HepG2 (cell line): ENCODE measurements around the gene FLVCR1. TPM values are rescaled to one million over a fixed set of nuclear protein-coding genes. Genes with fewer than 3 reads are reported as not detected.

ENCODE experiments used
- CEBPG ChIP-seq: IDR thresholded peaks from 2 replicates; pipeline ENCODE4 v1.6.1; 2016
- FOXP1 ChIP-seq, 2 experiments: fragments of 450-650 bp in 1 of 2; IDR thresholded peaks; 2 replicates each; pipeline ENCODE4 v1.6.1; 2017 to 2018; ENCODE audit warnings: antibody characterized with exemption in 1 of 2
- HMG20A ChIP-seq: IDR thresholded peaks from 2 replicates; pipeline ENCODE4 v1.6.1; 2016; ENCODE audit warnings: borderline replicate concordance
- NFATC3 ChIP-seq: sonication (generic); formaldehyde crosslinking; IDR thresholded peaks from 2 replicates; pipeline ENCODE4 v1.5.1; 2020; ENCODE audit warnings: mild to moderate bottlenecking, missing genetic modification reagents
- ONECUT2 ChIP-seq: sonication (generic); formaldehyde crosslinking; IDR thresholded peaks from 2 replicates; pipeline ENCODE4 v1.4.0; 2020; ENCODE audit warnings: missing genetic modification reagents
- PCBP2 ChIP-seq: fragments of 200-400 bp; formaldehyde crosslinking; optimal IDR thresholded peaks from 2 replicates; pipeline ENCODE3; 2018; ENCODE audit warnings: low read length, low read depth; ENCODE audit not compliant: poor library complexity, severe bottlenecking
- PHF21A ChIP-seq: sonication (generic); formaldehyde crosslinking; IDR thresholded peaks from 2 replicates; pipeline ENCODE4 v1.5.0; 2020; ENCODE audit warnings: mild to moderate bottlenecking, missing genetic modification reagents
- RFXAP ChIP-seq: sonication (generic); formaldehyde crosslinking; IDR thresholded peaks from 2 replicates; pipeline ENCODE4 v1.4.0; 2020; ENCODE audit warnings: missing genetic modification reagents, borderline replicate concordance
- STAT5B ChIP-seq: sonication (generic); formaldehyde crosslinking; IDR thresholded peaks from 2 replicates; pipeline ENCODE4 v1.4.0; 2020; ENCODE audit warnings: missing genetic modification reagents
- ZBTB20 ChIP-seq: sonication (generic); formaldehyde crosslinking; IDR thresholded peaks from 2 replicates; pipeline ENCODE4 v1.8.1; 2023; ENCODE audit warnings: missing genetic modification reagents, low read depth, mild to moderate bottlenecking, borderline replicate concordance
- ZNF234 ChIP-seq: sonication (generic); formaldehyde crosslinking; conservative IDR thresholded peaks from 2 replicates; pipeline ENCODE4 v1.5.1; 2020; ENCODE audit warnings: mild to moderate bottlenecking, missing genetic modification reagents
- ZNF282 ChIP-seq: fragments of 450-650 bp; IDR thresholded peaks from 2 replicates; pipeline ENCODE4 v1.6.1; 2018; ENCODE audit not compliant: partially characterized antibody
- ZNF292 ChIP-seq: sonication (generic); formaldehyde crosslinking; IDR thresholded peaks from 2 replicates; pipeline ENCODE4 v1.8.1; 2022; ENCODE audit warnings: mild to moderate bottlenecking, low read depth, missing genetic modification reagents, borderline replicate concordance
- ZNF619 ChIP-seq: sonication (generic); formaldehyde crosslinking; IDR thresholded peaks from 2 replicates; pipeline ENCODE4 v1.4.0; 2020; ENCODE audit warnings: mild to moderate bottlenecking, missing genetic modification reagents
- ZNF629 ChIP-seq: sonication (generic); formaldehyde crosslinking; conservative IDR thresholded peaks from 2 replicates; pipeline ENCODE4 v1.5.0; 2020; ENCODE audit warnings: missing genetic modification reagents
- ZNF703 ChIP-seq: sonication (generic); formaldehyde crosslinking; IDR thresholded peaks from 2 replicates; pipeline ENCODE4 v1.5.1; 2020; ENCODE audit warnings: missing genetic modification reagents, mild to moderate bottlenecking, moderate library complexity, borderline replicate concordance
- ZNF713 ChIP-seq: sonication (generic); formaldehyde crosslinking; IDR thresholded peaks from 2 replicates; pipeline ENCODE4 v1.4.0; 2020; ENCODE audit warnings: mild to moderate bottlenecking, missing genetic modification reagents
- ZNF747 ChIP-seq: sonication (generic); formaldehyde crosslinking; IDR thresholded peaks from 2 replicates; pipeline ENCODE4 v1.8.1; 2023; ENCODE audit warnings: missing genetic modification reagents, mild to moderate bottlenecking, borderline replicate concordance
- polyA plus RNA-seq, 8 experiments: library from polyadenylated mRNA; depleted of rRNA in 3 of 8; stranded (reverse) in 7 of 8; unstranded in 1 of 8; fragments of >200 nt; fragmentation: Illumina TruSeq in 4 of 8; extraction: Trizol in 4 of 8; gene quantifications; 2 replicates each; pipeline versions ENCODE4 v1.2.1 to v1.2.3, GENCODE V29; 2011 to 2016; ENCODE audit warnings: low read depth in 4 of 8, missing spikeins in 1 of 8, mixed read lengths in 1 of 8; ENCODE audit not compliant: insufficient read depth in 1 of 8
- total RNA-seq, 5 experiments: library from RNA; depleted of rRNA; stranded (reverse); fragments of >200 nt; fragmentation: Illumina TruSeq; extraction: Trizol; gene quantifications; 2 replicates each; pipeline ENCODE4 v1.2.3, GENCODE V29; 2016; ENCODE audit warnings: low read depth in 1 of 5
- TF ChIP-seq, protein P1 (sequence below): sonication (generic); formaldehyde crosslinking; IDR thresholded peaks from 2 replicates; pipeline ENCODE4 v1.5.1; 2020; ENCODE audit warnings: missing genetic modification reagents, mild to moderate bottlenecking, borderline replicate concordance
- TF ChIP-seq, protein P2 (sequence below): sonication (generic); formaldehyde crosslinking; IDR thresholded peaks from 2 replicates; pipeline ENCODE4 v1.9.0; 2022; ENCODE audit warnings: low read depth, missing genetic modification reagents
- TF ChIP-seq, protein P3 (sequence below): sonication (generic); formaldehyde crosslinking; IDR thresholded peaks from 2 replicates; pipeline ENCODE4 v1.9.0; 2021; ENCODE audit warnings: missing genetic modification reagents, mild to moderate bottlenecking, borderline replicate concordance
- TF ChIP-seq, protein P4 (sequence below): sonication (generic); formaldehyde crosslinking; IDR thresholded peaks from 2 replicates; pipeline ENCODE4 v1.4.0; 2020; ENCODE audit warnings: missing genetic modification reagents
- TF ChIP-seq, protein P5 (sequence below): IDR thresholded peaks from 2 replicates; pipeline ENCODE4 v1.6.1; 2018; ENCODE audit warnings: missing genetic modification reagents, mild to moderate bottlenecking, missing compliant biosample characterization
- TF ChIP-seq, protein P6 (sequence below): sonication (generic); formaldehyde crosslinking; IDR thresholded peaks from 2 replicates; pipeline ENCODE4 v1.8.1; 2023; ENCODE audit warnings: mild to moderate bottlenecking, missing genetic modification reagents, borderline replicate concordance

FLVCR1 gene
- total and polyA plus RNA-seq, 2 of the 13 experiments (the other 11 are each of a cell fraction or from before 2014, with no cell fraction given): 14.8 to 39.8 TPM

DNA sequence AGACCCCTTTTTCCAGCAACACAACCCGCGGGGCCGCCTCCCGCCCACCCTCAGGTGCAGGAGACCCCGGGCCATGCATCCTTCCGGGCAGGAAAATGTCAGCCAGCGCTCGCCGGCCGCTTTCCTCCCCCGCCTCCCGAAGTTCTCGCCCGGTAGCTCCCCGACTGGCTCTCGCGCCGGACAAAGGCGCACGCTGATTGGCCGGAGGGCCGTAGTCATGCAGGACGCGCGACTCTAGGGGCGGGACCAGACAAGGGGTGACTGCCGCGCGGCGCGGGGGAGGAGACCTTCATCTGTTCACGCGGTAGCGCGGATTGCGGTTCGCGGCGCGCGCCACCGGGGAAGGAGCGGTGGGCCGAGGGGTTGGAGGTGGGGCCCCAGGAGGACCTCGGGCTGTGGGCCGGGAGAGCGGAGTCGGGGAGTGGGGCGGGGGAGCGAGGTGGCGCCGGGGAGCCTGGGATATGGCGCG lies at the start of gene FLVCR1 (continued):
- TF ChIP-seq, protein P1, sequence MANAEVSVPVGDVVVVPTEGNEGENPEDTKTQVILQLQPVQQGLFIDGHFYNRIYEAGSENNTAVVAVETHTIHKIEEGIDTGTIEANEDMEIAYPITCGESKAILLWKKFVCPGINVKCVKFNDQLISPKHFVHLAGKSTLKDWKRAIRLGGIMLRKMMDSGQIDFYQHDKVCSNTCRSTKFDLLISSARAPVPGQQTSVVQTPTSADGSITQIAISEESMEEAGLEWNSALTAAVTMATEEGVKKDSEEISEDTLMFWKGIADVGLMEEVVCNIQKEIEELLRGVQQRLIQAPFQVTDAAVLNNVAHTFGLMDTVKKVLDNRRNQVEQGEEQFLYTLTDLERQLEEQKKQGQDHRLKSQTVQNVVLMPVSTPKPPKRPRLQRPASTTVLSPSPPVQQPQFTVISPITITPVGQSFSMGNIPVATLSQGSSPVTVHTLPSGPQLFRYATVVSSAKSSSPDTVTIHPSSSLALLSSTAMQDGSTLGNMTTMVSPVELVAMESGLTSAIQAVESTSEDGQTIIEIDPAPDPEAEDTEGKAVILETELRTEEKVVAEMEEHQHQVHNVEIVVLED (CRISPR knock-in tag): peak; percentile 70; the same call in 1 of the 2 replicates
- TF ChIP-seq STAT5B (CRISPR knock-in tag) (no peak), ZNF703 (CRISPR knock-in tag) (no peak; the same call in 1 of the 2 replicates), ZNF629 (CRISPR knock-in tag) (no peak), ONECUT2 (CRISPR knock-in tag) (no peak), ZNF619 (CRISPR knock-in tag) (no peak), ZBTB20 (CRISPR knock-in tag) (peak; percentile 24; the same call in 1 of the 2 replicates), FOXP1 (IDR thresholded peaks at IDR 0.05) (no peak), FOXP1 (CRISPR knock-in tag; IDR thresholded peaks at IDR 0.05) (no peak), ZNF282 (no peak), ZNF747 (CRISPR knock-in tag) (peak; percentile 52), ZNF234 (no peak), HMG20A (CRISPR knock-in tag) (peak; percentile 14; the same call in 1 of the 2 replicates), PHF21A (CRISPR knock-in tag) (peak; percentile 80), ZNF292 (CRISPR knock-in tag) (peak; percentile 76; the same call in 1 of the 2 replicates), RFXAP (peak; percentile 59; the same call in 1 of the 2 replicates), ZNF713 (CRISPR knock-in tag) (0 out of 2 replicates have a peak, but pooled peaks have one; percentile 32), PCBP2 (no peak), NFATC3 (CRISPR knock-in tag) (no peak), CEBPG (CRISPR knock-in tag) (no peak)
- TF ChIP-seq, protein P2, sequence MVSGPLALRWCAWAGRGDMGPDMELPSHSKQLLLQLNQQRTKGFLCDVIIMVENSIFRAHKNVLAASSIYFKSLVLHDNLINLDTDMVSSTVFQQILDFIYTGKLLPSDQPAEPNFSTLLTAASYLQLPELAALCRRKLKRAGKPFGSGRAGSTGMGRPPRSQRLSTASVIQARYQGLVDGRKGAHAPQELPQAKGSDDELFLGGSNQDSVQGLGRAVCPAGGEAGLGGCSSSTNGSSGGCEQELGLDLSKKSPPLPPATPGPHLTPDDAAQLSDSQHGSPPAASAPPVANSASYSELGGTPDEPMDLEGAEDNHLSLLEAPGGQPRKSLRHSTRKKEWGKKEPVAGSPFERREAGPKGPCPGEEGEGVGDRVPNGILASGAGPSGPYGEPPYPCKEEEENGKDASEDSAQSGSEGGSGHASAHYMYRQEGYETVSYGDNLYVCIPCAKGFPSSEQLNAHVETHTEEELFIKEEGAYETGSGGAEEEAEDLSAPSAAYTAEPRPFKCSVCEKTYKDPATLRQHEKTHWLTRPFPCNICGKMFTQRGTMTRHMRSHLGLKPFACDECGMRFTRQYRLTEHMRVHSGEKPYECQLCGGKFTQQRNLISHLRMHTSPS: no peak
- TF ChIP-seq, protein P3, sequence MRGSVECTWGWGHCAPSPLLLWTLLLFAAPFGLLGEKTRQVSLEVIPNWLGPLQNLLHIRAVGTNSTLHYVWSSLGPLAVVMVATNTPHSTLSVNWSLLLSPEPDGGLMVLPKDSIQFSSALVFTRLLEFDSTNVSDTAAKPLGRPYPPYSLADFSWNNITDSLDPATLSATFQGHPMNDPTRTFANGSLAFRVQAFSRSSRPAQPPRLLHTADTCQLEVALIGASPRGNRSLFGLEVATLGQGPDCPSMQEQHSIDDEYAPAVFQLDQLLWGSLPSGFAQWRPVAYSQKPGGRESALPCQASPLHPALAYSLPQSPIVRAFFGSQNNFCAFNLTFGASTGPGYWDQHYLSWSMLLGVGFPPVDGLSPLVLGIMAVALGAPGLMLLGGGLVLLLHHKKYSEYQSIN (CRISPR knock-in tag): no peak
- TF ChIP-seq, protein P4, sequence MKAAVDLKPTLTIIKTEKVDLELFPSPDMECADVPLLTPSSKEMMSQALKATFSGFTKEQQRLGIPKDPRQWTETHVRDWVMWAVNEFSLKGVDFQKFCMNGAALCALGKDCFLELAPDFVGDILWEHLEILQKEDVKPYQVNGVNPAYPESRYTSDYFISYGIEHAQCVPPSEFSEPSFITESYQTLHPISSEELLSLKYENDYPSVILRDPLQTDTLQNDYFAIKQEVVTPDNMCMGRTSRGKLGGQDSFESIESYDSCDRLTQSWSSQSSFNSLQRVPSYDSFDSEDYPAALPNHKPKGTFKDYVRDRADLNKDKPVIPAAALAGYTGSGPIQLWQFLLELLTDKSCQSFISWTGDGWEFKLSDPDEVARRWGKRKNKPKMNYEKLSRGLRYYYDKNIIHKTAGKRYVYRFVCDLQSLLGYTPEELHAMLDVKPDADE (CRISPR knock-in tag): no peak
- TF ChIP-seq, protein P5, sequence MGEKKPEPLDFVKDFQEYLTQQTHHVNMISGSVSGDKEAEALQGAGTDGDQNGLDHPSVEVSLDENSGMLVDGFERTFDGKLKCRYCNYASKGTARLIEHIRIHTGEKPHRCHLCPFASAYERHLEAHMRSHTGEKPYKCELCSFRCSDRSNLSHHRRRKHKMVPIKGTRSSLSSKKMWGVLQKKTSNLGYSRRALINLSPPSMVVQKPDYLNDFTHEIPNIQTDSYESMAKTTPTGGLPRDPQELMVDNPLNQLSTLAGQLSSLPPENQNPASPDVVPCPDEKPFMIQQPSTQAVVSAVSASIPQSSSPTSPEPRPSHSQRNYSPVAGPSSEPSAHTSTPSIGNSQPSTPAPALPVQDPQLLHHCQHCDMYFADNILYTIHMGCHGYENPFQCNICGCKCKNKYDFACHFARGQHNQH (CRISPR knock-in tag): peak; percentile 59; the same call in 1 of the 2 replicates
- TF ChIP-seq, protein P6, sequence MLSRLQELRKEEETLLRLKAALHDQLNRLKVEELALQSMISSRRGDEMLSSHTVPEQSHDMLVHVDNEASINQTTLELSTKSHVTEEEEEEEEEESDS: no peak
